GM23248 (cell line): Measurements from ENCODE around the gene PCDHA1. TPM values are rescaled to one million over a fixed set of nuclear protein-coding genes. Genes with fewer than 3 reads are reported as not detected.

Experiments used
- DNase-seq: peaks from one replicate; pipeline ENCODE4 v3.0.0-alpha.2; 2015
- H2AFZ ChIP-seq: fragments of 200-600 bp; sonication (generic); 2 replicates; pipeline ENCODE4 v1.6.1; 2016; ENCODE audit warnings: antibody characterized with exemption
- H3F3A ChIP-seq: fragments of 200-600 bp; sonication (generic); 2 replicates; pipeline ENCODE4 v1.6.1; 2016; ENCODE audit warnings: mild to moderate bottlenecking, antibody characterized with exemption, mixed run types; ENCODE audit not compliant: insufficient read depth
- H3K27ac ChIP-seq: fragments of 200-600 bp; sonication (generic); 2 replicates; pipeline ENCODE4 v1.5.1; 2016; ENCODE audit warnings: mild to moderate bottlenecking
- H3K27me3 ChIP-seq: fragments of 200-600 bp; sonication (generic); replicated peaks from 2 replicates; pipeline ENCODE4 v1.6.1; 2016; ENCODE audit warnings: mild to moderate bottlenecking; ENCODE audit not compliant: insufficient read depth
- H3K36me3 ChIP-seq: fragments of 200-600 bp; sonication (generic); 2 replicates; pipeline ENCODE4 v1.6.1; 2016; ENCODE audit warnings: low read depth, mild to moderate bottlenecking
- H3K4me1 ChIP-seq: fragments of 200-600 bp; sonication (generic); 2 replicates; pipeline ENCODE4 v1.6.1; 2016; ENCODE audit warnings: mild to moderate bottlenecking; ENCODE audit not compliant: insufficient read depth
- H3K4me2 ChIP-seq: fragments of 200-600 bp; sonication (generic); one replicate; pipeline ENCODE4 v1.6.1; 2016; ENCODE audit warnings: mild to moderate bottlenecking; ENCODE audit not compliant: unreplicated experiment
- H3K4me3 ChIP-seq: fragments of 200-600 bp; sonication (generic); 2 replicates; pipeline ENCODE4 v1.5.1; 2016; ENCODE audit warnings: mild to moderate bottlenecking
- H3K79me2 ChIP-seq: fragments of 200-600 bp; sonication (generic); 2 replicates; pipeline ENCODE4 v1.6.1; 2016; ENCODE audit warnings: mild to moderate bottlenecking; ENCODE audit not compliant: insufficient read depth
- H3K9ac ChIP-seq: fragments of 200-600 bp; sonication (generic); 2 replicates; pipeline ENCODE4 v1.6.1; 2016; ENCODE audit warnings: mild to moderate bottlenecking
- H3K9me2 ChIP-seq: fragments of 200-600 bp; sonication (generic); 2 replicates; pipeline ENCODE4 v1.6.1; 2016; ENCODE audit warnings: mixed run types, mild to moderate bottlenecking, moderate library complexity; ENCODE audit not compliant: insufficient read depth
- H3K9me3 ChIP-seq: fragments of 200-600 bp; sonication (generic); one replicate; pipeline ENCODE4 v1.6.1; 2017; ENCODE audit warnings: low read depth
- H4K20me1 ChIP-seq: fragments of 200-600 bp; sonication (generic); 2 replicates; pipeline ENCODE4 v1.6.0; 2016; ENCODE audit not compliant: insufficient read depth
- EZH2 ChIP-seq: fragments of 200-600 bp; sonication (generic); IDR thresholded peaks from 2 replicates; pipeline ENCODE4 v1.6.1; 2018; ENCODE audit warnings: antibody characterized with exemption, mild to moderate bottlenecking; ENCODE audit not compliant: insufficient read depth, poor library complexity, severe bottlenecking
- EZH2phosphoT487 ChIP-seq: fragments of 200-600 bp; sonication (generic); IDR thresholded peaks from 2 replicates; pipeline ENCODE4 v1.6.1; 2018; ENCODE audit warnings: antibody characterized with exemption, moderate library complexity, mild to moderate bottlenecking, low read depth; ENCODE audit not compliant: insufficient read depth
- WGBS, 2 experiments: methylation state at CpG; one replicate each; pipeline ENCODE4 v1.1.6; 2015 to 2017; ENCODE audit warnings: low lambda C conversion rate in 2 of 2, low coverage in 1 of 2; ENCODE audit errors: missing lambda C conversion rate in 2 of 2; 5-methylcytosine and 5-hydroxymethylcytosine counted together
- in situ Hi-C: fragments of 300-500 bp; cut with MboI; formaldehyde crosslinking; loops from 2 replicates; pipeline ENCODE4 v1.15.0; 2020
- polyA plus RNA-seq: library from polyadenylated mRNA; unstranded; fragments of >200 nt; fragmentation: Nextera tagmentation; extraction: Ambion mirVana; gene quantifications from 2 replicates; pipeline ENCODE4 v1.2.1, GENCODE V29; 2016
- total RNA-seq: library from RNA; depleted of rRNA; stranded (reverse); fragments of >200 nt; shearing (Covaris generic); gene quantifications from 2 replicates; pipeline ENCODE4 v1.2.3, GENCODE V29; 2014

Gene PCDHA1
- total and polyA plus RNA-seq, 2 experiments from 2014 or later, result not detected

DNA sequence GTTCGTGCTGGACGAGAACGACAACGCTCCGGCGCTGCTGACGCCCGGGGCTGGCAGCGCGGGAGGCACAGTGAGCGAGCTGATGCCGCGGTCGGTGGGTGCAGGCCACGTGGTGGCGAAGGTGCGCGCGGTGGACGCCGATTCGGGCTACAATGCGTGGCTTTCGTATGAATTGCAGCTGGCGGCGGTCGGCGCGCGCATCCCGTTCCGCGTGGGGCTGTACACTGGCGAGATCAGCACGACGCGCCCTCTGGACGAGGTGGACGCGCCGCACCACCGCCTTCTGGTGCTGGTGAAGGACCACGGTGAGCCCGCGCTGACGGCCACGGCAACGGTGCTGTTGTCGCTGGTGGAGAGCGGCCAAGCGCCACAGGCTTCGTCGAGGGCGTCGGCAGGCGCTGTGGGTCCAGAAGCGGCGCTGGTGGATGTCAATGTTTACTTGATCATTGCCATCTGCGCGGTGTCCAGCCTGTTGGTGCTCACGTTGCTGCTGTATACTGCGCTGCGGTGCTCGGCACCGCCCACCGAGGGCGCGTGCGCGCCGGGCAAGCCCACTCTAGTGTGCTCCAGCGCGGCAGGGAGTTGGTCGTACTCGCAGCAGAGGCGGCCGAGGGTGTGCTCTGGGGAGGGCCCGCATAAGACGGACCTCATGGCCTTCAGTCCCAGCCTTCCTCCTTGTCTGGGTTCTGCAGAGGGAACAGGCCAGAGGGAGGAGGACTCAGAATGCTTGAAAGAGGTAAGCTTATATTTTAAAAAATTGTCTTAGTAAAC is 98.2 kb downstream of the PCDHA1 start:
- H3K36me3 ChIP-seq, result no peaks in the 10 kb centered on the region
- no peaks in the 10 kb centered on the region for H3K9me2 ChIP-seq
- 50 to 51% methylated on average over 56 to 75 of the region's 79 CpGs for whole genome bisulfite sequencing, 2 experiments
- no peak overlapping the region for H3K9ac ChIP-seq
- H3K79me2 ChIP-seq, result no peaks in the 10 kb centered on the region
- in situ Hi-C loops, result no loop called here
- no peak overlapping the region for H3K4me2 ChIP-seq
- H4K20me1 ChIP-seq, result no peaks in the 10 kb centered on the region
- H3K27ac ChIP-seq, result no peak overlapping the region
- no peak overlapping the region for H2AFZ ChIP-seq
- no peaks in the 10 kb centered on the region for H3K27me3 ChIP-seq
- no peak overlapping the region for H3K4me3 ChIP-seq
- DNase-seq, result no peak
- H3F3A ChIP-seq, result no peaks in the 10 kb centered on the region
- no peaks in the 10 kb centered on the region for H3K9me3 ChIP-seq
- TF ChIP-seq EZH2phosphoT487 (no peak), EZH2 (no peak)
- H3K4me1 ChIP-seq, result no peaks in the 10 kb centered on the region

DNA sequence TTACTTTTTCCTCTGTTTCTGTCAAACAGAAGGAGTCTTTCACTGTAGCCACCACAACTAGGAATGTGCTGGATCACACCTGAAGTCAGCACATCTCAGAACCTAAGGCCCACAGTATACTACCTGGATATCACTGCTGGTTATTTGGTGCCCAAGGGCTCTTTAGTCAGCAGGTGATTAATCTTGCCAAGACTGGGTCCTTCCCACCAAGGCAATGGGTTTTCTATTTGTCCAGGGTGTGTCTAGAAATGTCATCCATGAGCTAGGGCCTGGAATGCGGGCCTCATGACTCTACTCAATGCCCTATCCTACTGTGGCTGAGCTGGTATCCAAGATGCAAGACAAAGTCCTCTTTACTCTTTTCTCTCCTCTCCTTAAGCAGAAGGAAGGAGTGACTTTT is 130.4 kb downstream of the PCDHA1 start:
- no peak overlapping the region for H3K27ac ChIP-seq
- H4K20me1 ChIP-seq, result no peaks in the 10 kb centered on the region
- WGBS, 2 experiments, result 0 to 25% methylated on average over 1 of the region's 1 CpG
- no peak overlapping the region for H3K4me3 ChIP-seq
- H3K36me3 ChIP-seq, result no peaks in the 10 kb centered on the region
- no peak overlapping the region for H3K9ac ChIP-seq
- H3K79me2 ChIP-seq, result no peaks in the 10 kb centered on the region
- no peaks in the 10 kb centered on the region for H3K9me3 ChIP-seq
- H3F3A ChIP-seq, result no peaks in the 10 kb centered on the region
- H3K9me2 ChIP-seq, result no peaks in the 10 kb centered on the region
- in situ Hi-C loops, result no loop called here
- DNase-seq, result no peak
- no peak overlapping the region for H2AFZ ChIP-seq
- no peak overlapping the region for H3K4me2 ChIP-seq
- no peaks in the 10 kb centered on the region for H3K4me1 ChIP-seq
- no peaks in the 10 kb centered on the region for H3K27me3 ChIP-seq
- TF ChIP-seq EZH2, result no peak
- TF ChIP-seq EZH2phosphoT487, result no peak

DNA sequence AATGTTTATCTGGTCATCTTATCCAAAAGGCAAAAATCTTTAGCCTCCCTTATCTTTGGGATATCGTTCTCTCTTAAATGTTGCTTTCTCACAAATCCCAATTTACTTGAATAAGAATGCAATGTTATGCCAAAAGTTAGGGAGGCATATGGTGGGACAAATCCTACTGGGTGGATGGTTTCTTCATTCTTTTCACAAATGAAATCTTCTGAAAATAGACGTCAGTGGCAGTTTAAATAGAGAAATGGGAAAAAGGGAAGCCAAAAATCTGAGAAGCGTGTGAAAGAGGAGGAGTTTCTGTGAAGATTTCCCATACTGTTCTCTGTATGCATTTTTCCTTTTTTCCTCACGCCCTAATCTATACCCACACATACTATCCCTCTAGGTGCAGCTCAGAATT is 137.7 kb downstream of the PCDHA1 start:
- 7 to 10% methylated on average over 4 of the region's 4 CpGs for WGBS, 2 experiments
- no peaks in the 10 kb centered on the region for H3K9me3 ChIP-seq
- no peak overlapping the region for H3K9ac ChIP-seq
- in situ Hi-C loops, result no loop called here
- H3K4me2 ChIP-seq, result no peak overlapping the region
- H3K36me3 ChIP-seq, result no peaks in the 10 kb centered on the region
- H3K4me3 ChIP-seq, result no peak overlapping the region
- no peaks in the 10 kb centered on the region for H4K20me1 ChIP-seq
- TF ChIP-seq EZH2phosphoT487 (no peak), EZH2 (no peak)
- no peak for DNase-seq
- no peak overlapping the region for H3K27ac ChIP-seq
- H3K79me2 ChIP-seq, result no peaks in the 10 kb centered on the region
- H3K4me1 ChIP-seq, result no peaks in the 10 kb centered on the region
- peaks cover 12% of the 10 kb centered on the region for H3K27me3 ChIP-seq
- no peaks in the 10 kb centered on the region for H3F3A ChIP-seq
- no peaks in the 10 kb centered on the region for H3K9me2 ChIP-seq
- no peak overlapping the region for H2AFZ ChIP-seq

DNA sequence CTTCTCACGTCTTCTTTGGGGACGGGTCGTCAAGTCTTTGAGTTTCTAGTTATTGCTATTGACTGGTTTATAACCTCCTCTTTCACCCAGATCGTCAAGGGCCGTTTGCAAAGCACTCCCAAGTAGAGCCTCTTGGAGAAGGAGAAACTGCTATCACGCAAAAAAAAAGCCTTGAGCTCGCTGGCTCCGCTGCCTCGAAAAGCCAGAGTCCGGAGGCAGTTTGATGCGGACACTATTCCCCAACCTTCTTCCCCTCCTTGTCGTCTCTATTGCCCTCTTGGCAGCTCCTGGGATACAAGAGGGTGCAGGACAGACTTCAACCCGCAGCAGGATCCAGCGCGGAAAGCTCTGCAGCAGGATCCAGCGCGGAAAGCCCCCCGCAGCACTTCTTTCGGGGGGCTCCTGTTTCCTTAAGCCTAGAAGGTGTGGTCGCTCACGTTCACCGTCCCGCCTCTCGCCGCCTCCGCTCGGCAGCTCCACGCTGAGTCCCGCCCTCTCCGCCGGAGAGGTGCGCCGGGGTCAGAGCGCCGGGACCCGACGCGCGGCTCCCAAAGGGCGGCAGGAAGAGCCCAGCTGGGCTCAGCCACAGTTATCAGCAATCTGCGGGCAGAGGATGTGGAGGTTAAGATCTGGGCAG is 140.0 kb downstream of the PCDHA1 start, which contains the start of gene PCDHAC1:
TSS of gene PCDHAC1 (plus strand) at position 494 of the 637 bp plus-strand sequence. CDS start 594 bp downstream, outside the sequence.
- no peaks in the 10 kb centered on the region for H3F3A ChIP-seq
- H3K9me2 ChIP-seq, result no peaks in the 10 kb centered on the region
- peak within 1 kb of the TSS; percentile 67 for H2AFZ ChIP-seq
- no peak for TF ChIP-seq EZH2phosphoT487
- no peak for TF ChIP-seq EZH2
- H3K4me1 ChIP-seq, result no peaks in the 10 kb centered on the region
- no peak for DNase-seq
- 7% methylated on average over 40 to 41 of the region's 41 CpGs for WGBS, 2 experiments
- H3K9me3 ChIP-seq, result no peaks in the 10 kb centered on the region
- no peaks in the 10 kb centered on the region for H4K20me1 ChIP-seq
- peaks cover 12% of the 10 kb centered on the region for H3K27me3 ChIP-seq
- in situ Hi-C loops, result no loop called here
- no peaks in the 10 kb centered on the region for H3K36me3 ChIP-seq
- H3K27ac ChIP-seq, result no peak within 1 kb of the TSS
- H3K9ac ChIP-seq, result no peak within 1 kb of the TSS
- H3K4me3 ChIP-seq, result peak within 1 kb of the TSS; percentile 42
- peak within 1 kb of the TSS; percentile 39 for H3K4me2 ChIP-seq
- H3K79me2 ChIP-seq, result no peaks in the 10 kb centered on the region
